D721Med (cell line): Measurements from ENCODE around the gene LMF1.

Experiments
- DNase-seq: peaks from one replicate; pipeline ENCODE4 v3.0.0; 2011; ENCODE audit warnings: low spot score; ENCODE audit not compliant: insufficient read length
- FAIRE-seq: peaks from 2 replicates; lab custom pipeline; 2011; peaks lifted over from hg19 to GRCh38; lab: Jason Lieb, UNC
- CTCF ChIP-seq: IDR thresholded peaks from 2 replicates; pipeline ENCODE4 v1.5.1; 2012; ENCODE audit warnings: mild to moderate bottlenecking, control low read depth; ENCODE audit not compliant: insufficient read depth; ENCODE audit errors: missing control alignments

Gene LMF1

GRCh38 chr16:946048-946395 lies 24.8 kb downstream of the LMF1 start:
- TF ChIP-seq CTCF, result no peak
- DNase-seq (no peak), FAIRE-seq (no peak)

- FAIRE-seq, result no peak
- no peak for TF ChIP-seq CTCF
- DNase-seq, result no peak
Measured at GRCh38 chr16:945271-946047, 25.3 kb downstream of the LMF1 start.

- no peak for TF ChIP-seq CTCF
- DNase-seq, result no peak
- no peak for FAIRE-seq
Measured at GRCh38 chr16:943971-944370, 26.8 kb downstream of the LMF1 start.

GRCh38 chr16:942436-943060 lies 28.2 kb downstream of the LMF1 start:
- DNase-seq, result no peak
- no peak for TF ChIP-seq CTCF
- no peak for FAIRE-seq

GRCh38 chr16:939941-940340 lies 30.8 kb downstream of the LMF1 start:
- DNase-seq, result no peak
- no peak for TF ChIP-seq CTCF
- no peak for FAIRE-seq

GRCh38 chr16:939311-939710 lies 31.5 kb downstream of the LMF1 start:
- FAIRE-seq (no peak), DNase-seq (no peak)
- no peak for TF ChIP-seq CTCF

- FAIRE-seq, result no peak
- no peak for DNase-seq
- no peak for TF ChIP-seq CTCF
Measured at GRCh38 chr16:938752-939151, 32.0 kb downstream of the LMF1 start.
